CD4-positive, alpha-beta T cell treated with Interferon alpha-2 for 1 hour (primary cell): ENCODE measurements around the gene FAF1.

Experiments
- DNase-seq, 2 donors: peaks; one replicate each; pipeline ENCODE4 v3.0.0-alpha.2; 2020 to 2022

FAF1 gene

GRCh38 chr1:50473513-50473912 is 486.6 kb downstream of the FAF1 start:
- no peak for DNase-seq

GRCh38 chr1:50471967-50472366 is 488.1 kb downstream of the FAF1 start:
- DNase-seq, result no peak

GRCh38 chr1:50462964-50463363 is 497.1 kb downstream of the FAF1 start:
- no peak for DNase-seq

- DNase-seq, result no peak
Measured at GRCh38 chr1:50458507-50458906, 501.6 kb downstream of the FAF1 start.

GRCh38 chr1:50454911-50455310 is 505.2 kb downstream of the FAF1 start:
- no peak for DNase-seq

GRCh38 chr1:50453266-50453665 is 506.8 kb downstream of the FAF1 start:
- DNase-seq, result no peak

GRCh38 chr1:50452700-50453099 is 507.4 kb downstream of the FAF1 start:
- no peak for DNase-seq

GRCh38 chr1:50450861-50451653 is 509.0 kb downstream of the FAF1 start:
- DNase-seq, result peak; percentile 7 to 28

GRCh38 chr1:50447961-50448360 is 512.1 kb downstream of the FAF1 start:
- no peak for DNase-seq

- DNase-seq, result no peak
Measured at GRCh38 chr1:50441183-50441582, 518.9 kb downstream of the FAF1 start.

GRCh38 chr1:50438945-50439344 is 521.1 kb downstream of the FAF1 start:
- no peak for DNase-seq

GRCh38 chr1:50436489-50436888 is 523.6 kb downstream of the FAF1 start:
- no peak for DNase-seq

- no peak for DNase-seq
Measured at GRCh38 chr1:50430010-50430405, 530.1 kb downstream of the FAF1 start.

GRCh38 chr1:50427818-50428779 is 532.0 kb downstream of the FAF1 start:
- no peak for DNase-seq

- no peak for DNase-seq
Measured at GRCh38 chr1:50427086-50427817, 532.8 kb downstream of the FAF1 start.

- DNase-seq, result no peak
Measured at GRCh38 chr1:50426702-50427085, 533.4 kb downstream of the FAF1 start.

GRCh38 chr1:50426108-50426700 is 533.9 kb downstream of the FAF1 start:
- no peak for DNase-seq

- no peak for DNase-seq
Measured at GRCh38 chr1:50425376-50426107, 534.5 kb downstream of the FAF1 start.

- no peak for DNase-seq
Measured at GRCh38 chr1:50424884-50425375, 535.1 kb downstream of the FAF1 start.

- DNase-seq, result no peak
Measured at GRCh38 chr1:50424045-50424883, 535.8 kb downstream of the FAF1 start.

GRCh38 chr1:50423670-50424000 is 536.4 kb downstream of the FAF1 start:
- DNase-seq, result no peak
